GM18867 (cell line): Measurements from ENCODE around the gene FEZ2.
"Not testable (repeated sequence)": the region's sequence is repeated elsewhere in the genome, so short reads cannot be mapped to it uniquely, and the experiment has no call there.

Source experiments
- ATAC-seq: cut with Tn5 transposase; IDR thresholded peaks from one replicate; pipeline ENCODE4 v1.9.1; 2021; ENCODE audit warnings: mild to moderate bottlenecking, moderate library complexity; ENCODE audit not compliant: unreplicated experiment

The FEZ2 gene

GRCh38 chr2:36597532-36598377 lies at the start of gene FEZ2:
Gene FEZ2, minus strand, starts transcription at chr2:36598168. Its CDS starts 26 bp downstream, at chr2:36598142.
- peak; percentile 100 for ATAC-seq

GRCh38 chr2:36634981-36635597 lies 37.1 kb upstream of the FEZ2 start:
- no peak for ATAC-seq

GRCh38 chr2:36633470-36634092 lies 35.6 kb upstream of the FEZ2 start:
- no peak for ATAC-seq

- ATAC-seq, result no peak
These were observed 28.8 kb upstream of the FEZ2 start for GRCh38 chr2:36626756-36627155.

- ATAC-seq, result no peak
These were observed 28.1 kb upstream of the FEZ2 start for GRCh38 chr2:36626071-36626470.

GRCh38 chr2:36625304-36625703 lies 27.3 kb upstream of the FEZ2 start:
- no peak for ATAC-seq

- ATAC-seq, result no peak
These were observed 22.4 kb upstream of the FEZ2 start for GRCh38 chr2:36620321-36620720.

GRCh38 chr2:36618381-36618780 lies 20.4 kb upstream of the FEZ2 start:
- ATAC-seq, result peak; percentile 98

- ATAC-seq, result no peak
These were observed 19.0 kb upstream of the FEZ2 start for GRCh38 chr2:36616947-36617346.

GRCh38 chr2:36615222-36615621 lies 17.3 kb upstream of the FEZ2 start:
- no peak for ATAC-seq

- no peak for ATAC-seq
These were observed 15.8 kb upstream of the FEZ2 start for GRCh38 chr2:36613801-36614200.

GRCh38 chr2:36611316-36611990 lies 13.5 kb upstream of the FEZ2 start:
- ATAC-seq, result no peak

GRCh38 chr2:36609507-36609906 lies 11.5 kb upstream of the FEZ2 start:
- no peak for ATAC-seq

- no peak for ATAC-seq
These were observed 10.0 kb upstream of the FEZ2 start for GRCh38 chr2:36607947-36608346.

GRCh38 chr2:36606925-36607324 lies 9.0 kb upstream of the FEZ2 start:
- ATAC-seq, result no peak

- ATAC-seq, result no peak
These were observed 7.3 kb upstream of the FEZ2 start for GRCh38 chr2:36605273-36605672.

- not testable (repeated sequence) for ATAC-seq
These were observed 5.7 kb upstream of the FEZ2 start for GRCh38 chr2:36603629-36604028.

GRCh38 chr2:36597003-36597531 lies 901 bp downstream of the FEZ2 start:
- no peak for ATAC-seq

- no peak for ATAC-seq
These were observed 1.6 kb downstream of the FEZ2 start for GRCh38 chr2:36596397-36596796.

- ATAC-seq, result no peak
These were observed 3.1 kb downstream of the FEZ2 start for GRCh38 chr2:36594849-36595248.

GRCh38 chr2:36589230-36589630 lies 8.7 kb downstream of the FEZ2 start:
- ATAC-seq, result no peak
